HepG2 (cell line): ENCODE measurements around the gene TGM6. TPM values are rescaled to one million over a fixed set of nuclear protein-coding genes. Genes with fewer than 3 reads are reported as not detected.

ENCODE experiments used
- CREB1 ChIP-seq, 2 experiments: fragments of 450-650 bp in 1 of 2; IDR thresholded peaks; 2 replicates each; pipeline ENCODE4 v1.6.1; 2016 to 2017; ENCODE audit warnings: control low read depth in 1 of 2, mild to moderate bottlenecking in 1 of 2, missing compliant biosample characterization in 1 of 2, missing genetic modification characterization in 1 of 2
- DPF2 ChIP-seq: sonication (generic); formaldehyde crosslinking; IDR thresholded peaks from 2 replicates; pipeline ENCODE4 v1.4.0; 2020; ENCODE audit warnings: mild to moderate bottlenecking, low read depth, missing genetic modification reagents, borderline replicate concordance
- JUND ChIP-seq: sonication (generic); formaldehyde crosslinking; IDR thresholded peaks from 2 replicates; pipeline ENCODE4 v1.8.0; 2022; ENCODE audit warnings: mild to moderate bottlenecking, missing genetic modification reagents
- KAT7 ChIP-seq: IDR thresholded peaks from 2 replicates; pipeline ENCODE4 v1.6.1; 2018; ENCODE audit warnings: borderline replicate concordance, missing compliant biosample characterization
- MEIS2 ChIP-seq: sonication (generic); formaldehyde crosslinking; IDR thresholded peaks from 2 replicates; pipeline ENCODE4 v1.9.0; 2021; ENCODE audit warnings: mild to moderate bottlenecking, missing genetic modification reagents
- NFKB2 ChIP-seq: sonication (generic); formaldehyde crosslinking; IDR thresholded peaks from 2 replicates; pipeline ENCODE4 v1.4.0; 2020; ENCODE audit warnings: missing genetic modification reagents, borderline replicate concordance
- SALL1 ChIP-seq: sonication (generic); formaldehyde crosslinking; IDR thresholded peaks from 2 replicates; pipeline ENCODE4 v1.8.0; 2022; ENCODE audit warnings: mild to moderate bottlenecking, missing genetic modification reagents
- TCF12 ChIP-seq, 2 experiments: fragments of 450-650 bp in 1 of 2; sonication (generic) in 1 of 2; formaldehyde crosslinking in 1 of 2; IDR thresholded peaks; 2 replicates each; pipeline versions ENCODE4 v1.6.1 to v1.8.0; 2017 to 2022; ENCODE audit warnings: antibody characterized with exemption in 1 of 2, mild to moderate bottlenecking in 1 of 2, missing genetic modification reagents in 1 of 2, moderate library complexity in 1 of 2
- THAP11 ChIP-seq: IDR thresholded peaks from 2 replicates; pipeline ENCODE4 v1.6.1; 2016; ENCODE audit warnings: missing biosample characterization, missing genetic modification reagents
- ZNF331 ChIP-seq: sonication (generic); formaldehyde crosslinking; IDR thresholded peaks from 2 replicates; pipeline ENCODE4 v1.4.0; 2020; ENCODE audit warnings: missing genetic modification reagents
- ZNF496 ChIP-seq: sonication (generic); formaldehyde crosslinking; IDR thresholded peaks from 2 replicates; pipeline ENCODE4 v1.8.1; 2023; ENCODE audit warnings: mild to moderate bottlenecking, moderate library complexity, missing genetic modification reagents; ENCODE audit not compliant: insufficient replicate concordance
- ZNF501 ChIP-seq: sonication (generic); formaldehyde crosslinking; IDR thresholded peaks from 2 replicates; pipeline ENCODE4 v1.5.1; 2020; ENCODE audit warnings: mild to moderate bottlenecking, moderate library complexity, missing genetic modification reagents
- ZNF614 ChIP-seq: IDR thresholded peaks from 2 replicates; pipeline ENCODE4 v1.6.1; 2018; ENCODE audit warnings: missing biosample characterization, missing genetic modification reagents, inconsistent platforms, borderline replicate concordance
- ZNF678 ChIP-seq: sonication (generic); formaldehyde crosslinking; IDR thresholded peaks from 2 replicates; pipeline ENCODE4 v1.4.0; 2020; ENCODE audit warnings: mild to moderate bottlenecking, missing genetic modification reagents
- ZSCAN9 ChIP-seq: IDR thresholded peaks from 2 replicates; pipeline ENCODE4 v1.6.1; 2016; ENCODE audit warnings: borderline replicate concordance
- polyA plus RNA-seq, 8 experiments: library from polyadenylated mRNA; depleted of rRNA in 3 of 8; stranded (reverse) in 7 of 8; unstranded in 1 of 8; fragments of >200 nt; fragmentation: Illumina TruSeq in 4 of 8; extraction: Trizol in 4 of 8; gene quantifications; 2 replicates each; pipeline versions ENCODE4 v1.2.1 to v1.2.3, GENCODE V29; 2011 to 2016; ENCODE audit warnings: low read depth in 4 of 8, missing spikeins in 1 of 8, mixed read lengths in 1 of 8; ENCODE audit not compliant: insufficient read depth in 1 of 8
- total RNA-seq, 5 experiments: library from RNA; depleted of rRNA; stranded (reverse); fragments of >200 nt; fragmentation: Illumina TruSeq; extraction: Trizol; gene quantifications; 2 replicates each; pipeline ENCODE4 v1.2.3, GENCODE V29; 2016; ENCODE audit warnings: low read depth in 1 of 5
- TF ChIP-seq, protein P1 (sequence below): sonication (generic); formaldehyde crosslinking; IDR thresholded peaks from 2 replicates; pipeline ENCODE4 v1.4.0; 2020; ENCODE audit warnings: missing genetic modification reagents
- TF ChIP-seq, protein P2 (sequence below): sonication (generic); formaldehyde crosslinking; IDR thresholded peaks from 2 replicates; pipeline ENCODE4 v1.8.0; 2022; ENCODE audit warnings: mild to moderate bottlenecking, missing genetic modification reagents, moderate library complexity
- TF ChIP-seq, protein P3 (sequence below): sonication (generic); formaldehyde crosslinking; IDR thresholded peaks from 2 replicates; pipeline ENCODE4 v1.4.0; 2020; ENCODE audit warnings: low read depth, missing genetic modification reagents
- TF ChIP-seq, protein P4 (sequence below), 2 experiments: sonication (generic) in 1 of 2; formaldehyde crosslinking in 1 of 2; IDR thresholded peaks; 2 replicates each; pipeline versions ENCODE4 v1.4.0 to v1.6.1; 2018 to 2020; ENCODE audit warnings: missing genetic modification reagents in 2 of 2, borderline replicate concordance in 1 of 2, low read depth in 1 of 2, mild to moderate bottlenecking in 1 of 2, missing biosample characterization in 1 of 2

TGM6 gene
- total and polyA plus RNA-seq, 2 of the 13 experiments (the other 11 are each of a cell fraction or from before 2014, with no cell fraction given), result not detected

DNA sequence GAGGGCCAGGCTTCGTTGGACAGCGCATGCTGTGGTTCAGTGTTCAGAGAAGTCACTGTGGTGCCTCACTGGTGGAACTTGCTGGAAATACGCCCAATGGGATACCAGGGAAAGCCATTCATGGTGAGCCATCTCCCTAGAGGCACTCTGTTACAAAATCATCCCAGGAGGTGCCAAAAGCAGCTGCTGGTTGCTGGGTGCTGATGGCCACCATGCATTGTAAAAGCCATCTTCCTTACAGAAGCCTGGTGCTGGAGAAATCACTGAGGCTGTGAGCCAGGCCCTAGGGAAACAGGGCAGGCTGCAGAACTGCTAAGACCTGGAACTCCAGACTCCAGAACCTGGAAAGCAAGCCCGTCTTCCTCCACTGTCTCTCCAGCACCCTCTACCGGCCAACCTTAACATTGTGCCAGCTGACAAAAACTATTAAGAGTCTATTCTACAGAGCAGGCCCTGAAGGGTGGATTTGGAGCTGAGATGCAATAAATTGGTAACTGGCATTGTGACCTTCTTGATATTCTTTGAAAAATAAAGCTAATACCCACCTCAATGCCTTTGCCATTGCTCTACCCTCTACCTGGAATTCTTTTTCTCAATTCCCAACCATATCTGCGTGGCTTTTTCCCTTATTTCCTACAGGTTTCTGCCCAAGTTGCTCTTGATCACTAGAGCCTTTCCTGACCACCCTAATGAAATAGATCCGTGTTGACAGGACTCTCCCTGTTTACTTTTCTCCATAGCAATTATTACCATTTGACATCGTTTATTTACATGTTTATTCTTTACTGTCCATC lies 71.4 kb downstream of the TGM6 start (continued):
- TF ChIP-seq ZSCAN9 (CRISPR knock-in tag), result 0 out of 2 replicates have a peak, but pooled peaks have one; percentile 59
- TF ChIP-seq KAT7 (CRISPR knock-in tag), result no peak
- TF ChIP-seq, protein P1, sequence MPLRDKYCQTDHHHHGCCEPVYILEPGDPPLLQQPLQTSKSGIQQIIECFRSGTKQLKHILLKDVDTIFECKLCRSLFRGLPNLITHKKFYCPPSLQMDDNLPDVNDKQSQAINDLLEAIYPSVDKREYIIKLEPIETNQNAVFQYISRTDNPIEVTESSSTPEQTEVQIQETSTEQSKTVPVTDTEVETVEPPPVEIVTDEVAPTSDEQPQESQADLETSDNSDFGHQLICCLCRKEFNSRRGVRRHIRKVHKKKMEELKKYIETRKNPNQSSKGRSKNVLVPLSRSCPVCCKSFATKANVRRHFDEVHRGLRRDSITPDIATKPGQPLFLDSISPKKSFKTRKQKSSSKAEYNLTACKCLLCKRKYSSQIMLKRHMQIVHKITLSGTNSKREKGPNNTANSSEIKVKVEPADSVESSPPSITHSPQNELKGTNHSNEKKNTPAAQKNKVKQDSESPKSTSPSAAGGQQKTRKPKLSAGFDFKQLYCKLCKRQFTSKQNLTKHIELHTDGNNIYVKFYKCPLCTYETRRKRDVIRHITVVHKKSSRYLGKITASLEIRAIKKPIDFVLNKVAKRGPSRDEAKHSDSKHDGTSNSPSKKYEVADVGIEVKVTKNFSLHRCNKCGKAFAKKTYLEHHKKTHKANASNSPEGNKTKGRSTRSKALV, result no peak
- TF ChIP-seq SALL1 (CRISPR knock-in tag), result no peak
- TF ChIP-seq CREB1 (IDR thresholded peaks at IDR 0.05), result no peak
- TF ChIP-seq CREB1 (CRISPR knock-in tag; IDR thresholded peaks at IDR 0.05), result no peak
- peak; percentile 56; the same call in 1 of the 2 replicates for TF ChIP-seq ZNF501
- TF ChIP-seq NFKB2 (CRISPR knock-in tag), result 0 out of 2 replicates have a peak, but pooled peaks have one; percentile 41
- no peak for TF ChIP-seq TCF12 (IDR thresholded peaks at IDR 0.05)
- no peak for TF ChIP-seq TCF12 (CRISPR knock-in tag; IDR thresholded peaks at IDR 0.05)
- TF ChIP-seq, protein P2, sequence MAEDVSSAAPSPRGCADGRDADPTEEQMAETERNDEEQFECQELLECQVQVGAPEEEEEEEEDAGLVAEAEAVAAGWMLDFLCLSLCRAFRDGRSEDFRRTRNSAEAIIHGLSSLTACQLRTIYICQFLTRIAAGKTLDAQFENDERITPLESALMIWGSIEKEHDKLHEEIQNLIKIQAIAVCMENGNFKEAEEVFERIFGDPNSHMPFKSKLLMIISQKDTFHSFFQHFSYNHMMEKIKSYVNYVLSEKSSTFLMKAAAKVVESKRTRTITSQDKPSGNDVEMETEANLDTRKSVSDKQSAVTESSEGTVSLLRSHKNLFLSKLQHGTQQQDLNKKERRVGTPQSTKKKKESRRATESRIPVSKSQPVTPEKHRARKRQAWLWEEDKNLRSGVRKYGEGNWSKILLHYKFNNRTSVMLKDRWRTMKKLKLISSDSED (CRISPR knock-in tag), result no peak
- TF ChIP-seq, protein P3, sequence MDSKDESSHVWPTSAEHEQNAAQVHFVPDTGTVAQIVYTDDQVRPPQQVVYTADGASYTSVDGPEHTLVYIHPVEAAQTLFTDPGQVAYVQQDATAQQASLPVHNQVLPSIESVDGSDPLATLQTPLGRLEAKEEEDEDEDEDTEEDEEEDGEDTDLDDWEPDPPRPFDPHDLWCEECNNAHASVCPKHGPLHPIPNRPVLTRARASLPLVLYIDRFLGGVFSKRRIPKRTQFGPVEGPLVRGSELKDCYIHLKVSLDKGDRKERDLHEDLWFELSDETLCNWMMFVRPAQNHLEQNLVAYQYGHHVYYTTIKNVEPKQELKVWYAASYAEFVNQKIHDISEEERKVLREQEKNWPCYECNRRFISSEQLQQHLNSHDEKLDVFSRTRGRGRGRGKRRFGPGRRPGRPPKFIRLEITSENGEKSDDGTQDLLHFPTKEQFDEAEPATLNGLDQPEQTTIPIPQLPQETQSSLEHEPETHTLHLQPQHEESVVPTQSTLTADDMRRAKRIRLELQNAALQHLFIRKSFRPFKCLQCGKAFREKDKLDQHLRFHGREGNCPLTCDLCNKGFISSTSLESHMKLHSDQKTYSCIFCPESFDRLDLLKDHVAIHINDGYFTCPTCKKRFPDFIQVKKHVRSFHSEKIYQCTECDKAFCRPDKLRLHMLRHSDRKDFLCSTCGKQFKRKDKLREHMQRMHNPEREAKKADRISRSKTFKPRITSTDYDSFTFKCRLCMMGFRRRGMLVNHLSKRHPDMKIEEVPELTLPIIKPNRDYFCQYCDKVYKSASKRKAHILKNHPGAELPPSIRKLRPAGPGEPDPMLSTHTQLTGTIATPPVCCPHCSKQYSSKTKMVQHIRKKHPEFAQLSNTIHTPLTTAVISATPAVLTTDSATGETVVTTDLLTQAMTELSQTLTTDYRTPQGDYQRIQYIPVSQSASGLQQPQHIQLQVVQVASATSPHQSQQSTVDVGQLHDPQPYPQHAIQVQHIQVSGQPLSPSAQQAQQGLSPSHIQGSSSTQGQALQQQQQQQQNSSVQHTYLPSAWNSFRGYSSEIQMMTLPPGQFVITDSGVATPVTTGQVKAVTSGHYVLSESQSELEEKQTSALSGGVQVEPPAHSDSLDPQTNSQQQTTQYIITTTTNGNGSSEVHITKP, result no peak
- TF ChIP-seq MEIS2 (CRISPR knock-in tag), result no peak
- TF ChIP-seq JUND (CRISPR knock-in tag), result no peak
- TF ChIP-seq THAP11 (CRISPR knock-in tag), result peak; percentile 33; the same call in 1 of the 2 replicates
- TF ChIP-seq ZNF331 (CRISPR knock-in tag), result no peak
- 0 out of 2 replicates have a peak, but pooled peaks have one; percentile 18 for TF ChIP-seq ZNF614 (CRISPR knock-in tag)
- TF ChIP-seq ZNF496 (CRISPR knock-in tag), result no peak
- TF ChIP-seq, protein P4, sequence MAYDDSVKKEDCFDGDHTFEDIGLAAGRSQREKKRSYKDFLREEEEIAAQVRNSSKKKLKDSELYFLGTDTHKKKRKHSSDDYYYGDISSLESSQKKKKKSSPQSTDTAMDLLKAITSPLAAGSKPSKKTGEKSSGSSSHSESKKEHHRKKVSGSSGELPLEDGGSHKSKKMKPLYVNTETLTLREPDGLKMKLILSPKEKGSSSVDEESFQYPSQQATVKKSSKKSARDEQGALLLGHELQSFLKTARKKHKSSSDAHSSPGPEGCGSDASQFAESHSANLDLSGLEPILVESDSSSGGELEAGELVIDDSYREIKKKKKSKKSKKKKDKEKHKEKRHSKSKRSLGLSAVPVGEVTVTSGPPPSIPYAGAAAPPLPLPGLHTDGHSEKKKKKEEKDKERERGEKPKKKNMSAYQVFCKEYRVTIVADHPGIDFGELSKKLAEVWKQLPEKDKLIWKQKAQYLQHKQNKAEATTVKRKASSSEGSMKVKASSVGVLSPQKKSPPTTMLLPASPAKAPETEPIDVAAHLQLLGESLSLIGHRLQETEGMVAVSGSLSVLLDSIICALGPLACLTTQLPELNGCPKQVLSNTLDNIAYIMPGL (CRISPR knock-in tag; IDR thresholded peaks at IDR 0.05; ENCODE audit: borderline replicate concordance in 1 of 2, low read depth in 1 of 2), result 0 out of 4 replicates have a peak, but pooled peaks of 1 of the 2 experiments have one; percentile 59
- no peak for TF ChIP-seq ZNF678 (CRISPR knock-in tag)
- no peak; the same call in 1 of the 2 replicates for TF ChIP-seq DPF2 (CRISPR knock-in tag)
